Tibial artery (tissue), 4 donors: ENCODE data around the gene NOTCH1.

Experiments used
- DNase-seq, 2 donors: peaks; one replicate each; pipeline ENCODE4 v3.0.0-alpha.2; 2019
- H3K27ac ChIP-seq, 2 donors: fragments of 200-600 bp; sonication (generic) in 1 of 2; 1 replicate in 1 of 2; 2 replicates in 1 of 2; pipeline ENCODE4 v1.5.1; 2018 to 2019; ENCODE audit warnings: mild to moderate bottlenecking in 1 of 2
- H3K27me3 ChIP-seq, 2 donors: fragments of 200-600 bp; sonication (generic) in 1 of 2; one replicate each; pipeline versions ENCODE4 v1.5.1 to v1.6.0; 2016 to 2019
- H3K36me3 ChIP-seq, 3 donors: fragments of 200-600 bp; sonication (generic) in 2 of 3; one replicate each; pipeline ENCODE4 v1.5.1; 2016 to 2019; ENCODE audit warnings: mild to moderate bottlenecking in 2 of 3
- H3K4me1 ChIP-seq, 4 donors: fragments of 200-600 bp; sonication (generic) in 2 of 4; 1 replicate in 3 of 4; 2 replicates in 1 of 4; pipeline ENCODE4 v1.5.1; 2016 to 2019
- H3K4me3 ChIP-seq, 2 donors: fragments of 200-600 bp; sonication (generic) in 1 of 2; 1 replicate in 1 of 2; 2 replicates in 1 of 2; pipeline ENCODE4 v1.5.1; 2018 to 2019; ENCODE audit warnings: mild to moderate bottlenecking in 2 of 2
- H3K9me3 ChIP-seq, 3 donors: fragments of 200-600 bp; sonication (generic) in 1 of 3; one replicate each; pipeline ENCODE4 v1.5.1; 2016 to 2019
- intact Hi-C: fragments of 100-400 bp; cut with DNase I; formaldehyde crosslinking; loops from one replicate; pipeline ENCODE4 v1.15.0; 2023; ENCODE audit warnings: low total_unique reads
- TF ChIP-seq, protein P1 (sequence below), 2 experiments: fragments of 200-600 bp in 1 of 2; fragments of 450-650 bp in 1 of 2; IDR thresholded peaks; one replicate each; pipeline ENCODE4 v1.5.1; 2017 to 2019; ENCODE audit warnings: antibody characterized with exemption in 2 of 2, mild to moderate bottlenecking in 1 of 2, moderate library complexity in 1 of 2

Gene NOTCH1

DNA sequence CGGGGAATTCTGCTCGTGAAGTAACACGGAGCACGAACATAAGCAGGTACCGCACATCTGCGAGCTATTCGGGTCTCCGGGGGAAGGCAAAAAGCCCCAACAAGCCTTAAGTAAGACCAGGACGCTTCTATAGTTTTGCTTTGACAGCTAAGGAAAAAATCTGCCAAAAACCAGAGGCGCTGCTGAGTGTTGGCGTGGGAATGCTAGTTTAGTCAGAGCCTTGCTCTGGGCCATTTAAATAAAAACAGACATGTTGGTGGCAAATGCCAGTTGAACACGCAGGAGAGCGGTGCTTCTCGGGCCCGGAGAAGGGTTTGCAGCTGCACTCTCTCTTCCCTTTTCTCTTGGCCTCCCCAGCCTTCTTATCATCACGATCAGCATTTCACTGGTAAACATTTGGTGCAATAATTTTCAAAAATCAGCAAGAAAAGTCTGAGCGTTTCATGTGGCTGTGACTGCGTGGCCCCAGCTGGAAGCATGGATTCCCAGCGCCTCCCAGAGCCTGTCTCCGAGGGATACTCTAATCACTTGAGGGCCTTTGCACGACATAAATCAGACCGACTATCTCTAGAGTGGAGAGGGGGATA is 6.4 kb upstream of the NOTCH1 start:
- intact Hi-C loops = no loop called here
- Histone ChIP-seq H3K9me3 (no peaks in the 10 kb centered on the region), H3K36me3 (no peaks in the 10 kb centered on the region)

GRCh38 chr9:136551401-136552116 is 5.7 kb upstream of the NOTCH1 start:
- Histone ChIP-seq H3K9me3 (no peaks in the 10 kb centered on the region), H3K4me3 (peak overlapping the region; percentile 29 to 37), H3K27me3 (no peaks in the 10 kb centered on the region), H3K27ac (peak overlapping the region; percentile 95 to 98), H3K36me3 (no peaks in the 10 kb centered on the region), H3K4me1 (peaks cover 4 to 83% (median 70%) of the 10 kb centered on the region in 4 donors)
- TF ChIP-seq, protein P1, sequence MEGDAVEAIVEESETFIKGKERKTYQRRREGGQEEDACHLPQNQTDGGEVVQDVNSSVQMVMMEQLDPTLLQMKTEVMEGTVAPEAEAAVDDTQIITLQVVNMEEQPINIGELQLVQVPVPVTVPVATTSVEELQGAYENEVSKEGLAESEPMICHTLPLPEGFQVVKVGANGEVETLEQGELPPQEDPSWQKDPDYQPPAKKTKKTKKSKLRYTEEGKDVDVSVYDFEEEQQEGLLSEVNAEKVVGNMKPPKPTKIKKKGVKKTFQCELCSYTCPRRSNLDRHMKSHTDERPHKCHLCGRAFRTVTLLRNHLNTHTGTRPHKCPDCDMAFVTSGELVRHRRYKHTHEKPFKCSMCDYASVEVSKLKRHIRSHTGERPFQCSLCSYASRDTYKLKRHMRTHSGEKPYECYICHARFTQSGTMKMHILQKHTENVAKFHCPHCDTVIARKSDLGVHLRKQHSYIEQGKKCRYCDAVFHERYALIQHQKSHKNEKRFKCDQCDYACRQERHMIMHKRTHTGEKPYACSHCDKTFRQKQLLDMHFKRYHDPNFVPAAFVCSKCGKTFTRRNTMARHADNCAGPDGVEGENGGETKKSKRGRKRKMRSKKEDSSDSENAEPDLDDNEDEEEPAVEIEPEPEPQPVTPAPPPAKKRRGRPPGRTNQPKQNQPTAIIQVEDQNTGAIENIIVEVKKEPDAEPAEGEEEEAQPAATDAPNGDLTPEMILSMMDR (IDR thresholded peaks at IDR 0.05) = no peak
- intact Hi-C loops = no loop called here
- DNase-seq = peak; percentile 85 to 94

More for the DNA sequence above, 6.4 kb upstream of the NOTCH1 start:
- Histone ChIP-seq H3K4me1 (peaks cover 4 to 84% (median 70%) of the 10 kb centered on the region in 4 donors), H3K27ac (peak overlapping the region; percentile 95 to 98), H3K27me3 (no peaks in the 10 kb centered on the region), H3K4me3 (peak overlapping the region; percentile 29 to 37)
- TF ChIP-seq, protein P1 (IDR thresholded peaks at IDR 0.05) = no peak
- DNase-seq = peak; percentile 47 to 80

- Histone ChIP-seq H3K9me3 (no peaks in the 10 kb centered on the region), H3K36me3 (no peaks in the 10 kb centered on the region), H3K4me3 (peak overlapping the region in 1 of 2 donors; percentile 29), H3K27ac (peak overlapping the region; percentile 95 to 98), H3K27me3 (no peaks in the 10 kb centered on the region), H3K4me1 (peaks cover 4 to 81% (median 68%) of the 10 kb centered on the region in 4 donors)
- intact Hi-C loops = no loop called here
- TF ChIP-seq, protein P1 (IDR thresholded peaks at IDR 0.05) = no peak
- DNase-seq = no peak
Observed at GRCh38 chr9:136550439-136551289, 4.8 kb upstream of the NOTCH1 start.

- peaks cover 4 to 83% (median 71%) of the 10 kb centered on the region in 4 donors for H3K4me1 ChIP-seq
- no peaks in the 10 kb centered on the region for H3K27me3 ChIP-seq
- intact Hi-C loops = no loop called here
- no peak overlapping the region for H3K4me3 ChIP-seq
- DNase-seq = no peak
- H3K27ac ChIP-seq = peak overlapping the region; percentile 95 to 98
- TF ChIP-seq, protein P1 (IDR thresholded peaks at IDR 0.05) = no peak
- no peaks in the 10 kb centered on the region for H3K36me3 ChIP-seq
- H3K9me3 ChIP-seq = no peaks in the 10 kb centered on the region
Observed at GRCh38 chr9:136549010-136549980, 3.4 kb upstream of the NOTCH1 start.
